Fibroblast of lung (primary cell): ENCODE results near the gene CBR1. TPM values are rescaled to one million over a fixed set of nuclear protein-coding genes. Genes with fewer than 3 reads are reported as not detected.

Source experiments
- DNase-seq, 2 donors: peaks; one replicate each; pipeline versions ENCODE4 v3.0.0 to v3.0.0-alpha.2; 2010; ENCODE audit warnings: low read depth in 2 of 2
- H2AFZ ChIP-seq: 2 replicates; pipeline ENCODE4 v1.5.1; 2012; ENCODE audit warnings: low read length, control low read depth, inconsistent platforms
- H3K27ac ChIP-seq: 2 replicates; pipeline ENCODE4 v1.5.1; 2011; ENCODE audit warnings: low read length, control low read depth; ENCODE audit not compliant: insufficient read depth
- H3K27me3 ChIP-seq: 2 replicates; pipeline ENCODE4 v1.5.1; 2011; ENCODE audit warnings: mild to moderate bottlenecking, low read length; ENCODE audit not compliant: control insufficient read depth, insufficient read depth
- H3K36me3 ChIP-seq: 2 replicates; pipeline ENCODE4 v1.5.1; 2011; ENCODE audit warnings: low read length; ENCODE audit not compliant: control insufficient read depth, insufficient read depth
- H3K4me1 ChIP-seq: 2 replicates; pipeline ENCODE4 v1.5.1; 2011; ENCODE audit warnings: low read length; ENCODE audit not compliant: control insufficient read depth, insufficient read depth; ENCODE audit errors: extremely low read depth
- H3K4me2 ChIP-seq: 2 replicates; pipeline ENCODE4 v1.5.1; 2011; ENCODE audit warnings: low read length, control low read depth; ENCODE audit not compliant: insufficient read depth; ENCODE audit errors: extremely low read depth
- H3K4me3 ChIP-seq, 4 experiments: fragments of 200-600 bp in 1 of 4; sonication (generic) in 1 of 4; replicated peaks in 1 of 4; 2 replicates each; pipeline ENCODE4 v1.5.1; 2011 to 2016; ENCODE audit warnings: low read length in 4 of 4, low read depth in 3 of 4, mild to moderate bottlenecking in 3 of 4, control low read depth in 2 of 4, inconsistent platforms in 1 of 4, mixed read lengths in 1 of 4; ENCODE audit not compliant: insufficient read depth in 1 of 4; ENCODE audit errors: control extremely low read depth in 1 of 4
- H3K79me2 ChIP-seq: 2 replicates; pipeline ENCODE4 v1.5.1; 2012; ENCODE audit warnings: mild to moderate bottlenecking, low read length, inconsistent platforms; ENCODE audit not compliant: control insufficient read depth, insufficient read depth
- H3K9ac ChIP-seq: 2 replicates; pipeline ENCODE4 v1.5.1; 2011; ENCODE audit warnings: mild to moderate bottlenecking, low read length, control low read depth; ENCODE audit not compliant: insufficient read depth
- H3K9me3 ChIP-seq: 2 replicates; pipeline ENCODE4 v1.5.1; 2012; ENCODE audit warnings: low read depth, low read length; ENCODE audit not compliant: control insufficient read depth, insufficient read depth
- H4K20me1 ChIP-seq: 2 replicates; pipeline ENCODE4 v1.5.1; 2011; ENCODE audit warnings: low read length; ENCODE audit not compliant: control insufficient read depth, insufficient read depth; ENCODE audit errors: extremely low read depth
- CTCF ChIP-seq, 2 donors: IDR thresholded peaks in 1 of 2; conservative IDR thresholded peaks in 1 of 2; 1 replicate in 1 of 2; 2 replicates in 1 of 2; pipeline ENCODE4 v1.5.1; 2011 to 2012; ENCODE audit warnings: low read length in 2 of 2, control low read depth in 1 of 2, inconsistent platforms in 1 of 2, low read depth in 1 of 2, mild to moderate bottlenecking in 1 of 2
- EZH2 ChIP-seq: IDR thresholded peaks from 2 replicates; pipeline ENCODE4 v1.5.1; 2012; ENCODE audit warnings: low read length, control low read depth, mild to moderate bottlenecking; ENCODE audit errors: missing control alignments
- polyA plus RNA-seq, 2 donors: library from polyadenylated mRNA; depleted of rRNA in 1 of 2; stranded (reverse) in 1 of 2; unstranded in 1 of 2; fragments of >200 nt; gene quantifications; 2 replicates each; pipeline ENCODE4 v1.2.1, GENCODE V29; 2011 to 2012; ENCODE audit warnings: missing spikeins in 1 of 2
- total RNA-seq: library from RNA; depleted of rRNA; stranded (reverse); fragments of >200 nt; gene quantifications from 2 replicates; pipeline ENCODE4 v1.2.1, GENCODE V29; 2014

Gene CBR1
- total and polyA plus RNA-seq, 2 donors (not counting 1 experiment from before 2014, with no cell fraction given), result 131 to 152 TPM

DNA sequence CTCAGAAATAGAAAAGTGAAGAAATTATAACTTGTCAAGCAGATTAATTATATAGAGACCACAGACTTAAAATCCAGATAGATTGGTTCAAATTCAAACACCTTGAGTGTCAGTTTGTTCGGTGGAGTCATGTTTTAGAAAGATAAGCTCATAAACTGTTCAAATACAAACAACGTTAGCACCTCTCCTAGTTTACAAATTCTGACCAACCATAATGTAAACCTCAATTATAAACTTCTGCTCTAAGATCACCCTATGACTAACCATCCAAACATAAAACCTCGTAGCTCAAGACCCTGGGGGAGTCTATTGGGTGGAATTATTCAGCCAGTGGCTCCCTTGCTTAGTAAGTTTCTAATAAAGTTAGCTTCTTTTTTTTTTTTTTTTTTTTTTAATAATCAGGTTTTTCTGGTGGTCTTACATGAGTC lies 12.4 kb downstream of the CBR1 start:
- H4K20me1 ChIP-seq, result no peaks in the 10 kb centered on the region
- H2AFZ ChIP-seq, result no peak overlapping the region
- no peaks in the 10 kb centered on the region for H3K27me3 ChIP-seq
- TF ChIP-seq EZH2 (no peak), CTCF (conservative IDR thresholded peaks at IDR 0.05 in 1 of 2, IDR thresholded peaks at IDR 0.05 in 1 of 2; ENCODE audit: low read depth in 1 of 2, low read length in 2 of 2) (no peak)
- no peak overlapping the region for H3K4me2 ChIP-seq
- H3K9ac ChIP-seq, result no peak overlapping the region
- DNase-seq, result peak in 1 of 2 donors; percentile 23
- no peaks in the 10 kb centered on the region for H3K9me3 ChIP-seq
- H3K4me1 ChIP-seq, result no peaks in the 10 kb centered on the region
- H3K4me3 ChIP-seq, result no peak overlapping the region
- no peaks in the 10 kb centered on the region for H3K79me2 ChIP-seq
- no peak overlapping the region for H3K27ac ChIP-seq
- no peaks in the 10 kb centered on the region for H3K36me3 ChIP-seq

DNA sequence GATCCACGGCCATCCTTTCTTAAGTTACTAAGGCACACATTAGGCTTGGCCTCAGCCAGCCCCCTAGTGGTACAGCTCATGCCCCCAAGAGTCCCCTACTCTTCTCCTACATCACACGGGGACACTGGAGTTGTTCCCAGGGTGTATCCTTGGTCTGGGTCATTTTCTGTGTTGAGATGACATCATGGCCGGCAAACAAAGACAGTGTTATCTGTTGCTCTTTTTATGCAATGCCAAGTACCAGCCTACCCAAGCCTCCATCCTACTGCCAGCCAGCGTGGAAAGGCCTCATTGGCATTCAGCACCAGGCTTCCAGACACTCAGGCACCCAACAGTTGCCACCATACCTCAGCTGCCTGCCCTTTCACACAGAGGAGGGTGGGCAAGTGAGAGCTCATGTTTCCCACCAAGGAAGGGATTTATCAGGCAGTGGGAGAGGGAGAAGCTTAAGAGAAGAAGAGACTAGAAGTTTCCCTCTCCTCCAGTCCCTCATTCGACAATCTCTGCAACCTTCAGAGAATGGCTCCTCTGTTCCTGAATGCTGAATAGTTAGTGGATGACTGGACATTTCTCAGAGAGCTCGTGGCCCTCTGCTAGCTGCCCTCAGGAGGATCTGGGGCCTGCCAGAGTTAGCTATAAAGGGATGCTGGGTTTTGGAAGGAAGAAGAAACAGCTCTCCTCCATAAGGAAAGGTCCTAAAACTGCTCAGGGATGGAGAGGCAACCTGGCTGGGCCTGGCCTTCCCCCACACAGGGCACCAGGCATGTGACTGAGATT lies 17.7 kb downstream of the CBR1 start:
- Histone ChIP-seq H3K4me2 (no peak overlapping the region), H3K36me3 (no peaks in the 10 kb centered on the region), H2AFZ (peak overlapping the region; percentile 19), H3K4me1 (no peaks in the 10 kb centered on the region), H3K79me2 (no peaks in the 10 kb centered on the region), H3K9me3 (no peaks in the 10 kb centered on the region), H3K27me3 (no peaks in the 10 kb centered on the region), H3K4me3 (no peak overlapping the region), H3K9ac (no peak overlapping the region), H3K27ac (no peak overlapping the region), H4K20me1 (no peaks in the 10 kb centered on the region)
- DNase-seq, result peak in 1 of 2 donors; percentile 24
- TF ChIP-seq CTCF (conservative IDR thresholded peaks at IDR 0.05 in 1 of 2, IDR thresholded peaks at IDR 0.05 in 1 of 2; ENCODE audit: low read depth in 1 of 2, low read length in 2 of 2), result no peak
- no peak for TF ChIP-seq EZH2

DNA sequence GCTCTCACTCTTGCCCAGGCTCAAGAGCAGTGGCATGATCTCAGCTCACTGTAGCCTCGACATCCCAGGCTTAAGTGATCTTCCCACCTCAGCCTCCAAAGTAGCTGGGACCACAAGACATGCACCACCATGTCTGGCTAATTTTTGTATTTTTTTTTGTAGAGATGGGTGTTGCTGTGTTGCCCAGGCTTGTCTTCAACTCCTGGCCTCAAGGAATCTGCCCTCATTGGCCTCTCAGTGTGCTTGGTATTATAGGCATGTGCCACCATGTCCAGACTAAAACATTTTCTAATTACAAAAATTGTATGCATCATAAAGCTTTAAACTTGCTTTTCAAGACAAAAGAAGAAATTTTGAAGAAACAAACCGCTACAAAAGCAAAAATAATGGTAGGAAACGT lies 20.1 kb downstream of the CBR1 start:
- no peak overlapping the region for H3K9ac ChIP-seq
- no peaks in the 10 kb centered on the region for H3K4me1 ChIP-seq
- TF ChIP-seq EZH2 (no peak), CTCF (conservative IDR thresholded peaks at IDR 0.05 in 1 of 2, IDR thresholded peaks at IDR 0.05 in 1 of 2; ENCODE audit: low read depth in 1 of 2, low read length in 2 of 2) (no peak)
- no peaks in the 10 kb centered on the region for H4K20me1 ChIP-seq
- H3K79me2 ChIP-seq, result no peaks in the 10 kb centered on the region
- no peak overlapping the region for H3K27ac ChIP-seq
- no peaks in the 10 kb centered on the region for H3K27me3 ChIP-seq
- no peaks in the 10 kb centered on the region for H3K9me3 ChIP-seq
- no peak overlapping the region for H3K4me2 ChIP-seq
- no peak for DNase-seq
- H2AFZ ChIP-seq, result no peak overlapping the region
- no peaks in the 10 kb centered on the region for H3K36me3 ChIP-seq
- no peak overlapping the region for H3K4me3 ChIP-seq
